HL-60/S4 treated with retinoic acid at 250 ng/mL for 4 days and 3 days (cell line): ENCODE data around the gene DDAH1.
"Not testable (repeated sequence)": the region's sequence is repeated elsewhere in the genome, so short reads cannot be mapped to it uniquely, and the experiment has no call there.

Source experiments
- in situ Hi-C: fragments of 300-500 bp; cut with MboI; formaldehyde crosslinking; loops from 2 replicates; pipeline ENCODE4 v1.7.0; 2022; ENCODE audit warnings: low sequenced_read_pairs

The DDAH1 gene

DNA sequence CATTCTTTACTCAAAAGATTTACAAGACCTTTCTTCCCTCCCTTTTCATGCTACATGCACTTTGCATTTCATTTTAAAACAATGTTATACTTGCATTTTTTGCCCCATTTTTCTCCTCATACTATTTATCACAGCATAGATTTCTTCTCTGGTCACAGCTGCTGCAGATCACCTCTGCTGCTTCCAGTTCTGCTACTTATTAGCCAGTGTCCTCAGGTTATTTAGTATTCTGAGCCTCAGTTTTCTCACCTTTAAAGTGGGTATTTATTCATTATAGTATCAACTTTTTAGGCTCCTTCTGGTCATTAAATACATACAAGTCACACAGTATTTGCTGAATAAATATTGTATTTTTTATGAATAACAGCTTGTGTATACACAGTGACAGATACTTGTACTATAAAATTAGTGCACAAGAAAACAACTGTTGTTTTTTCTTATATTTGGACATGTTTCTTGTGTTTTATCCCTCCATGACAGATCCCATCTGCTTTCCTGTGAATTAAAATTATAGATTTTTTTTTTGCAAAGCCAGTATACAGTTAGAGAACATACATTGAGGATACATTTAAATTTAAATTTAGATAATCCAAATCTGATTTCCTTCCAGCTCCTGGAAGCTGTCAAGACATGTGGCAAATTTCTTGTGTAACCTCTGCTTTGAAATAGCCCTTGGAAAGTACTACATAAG lies 103.2 kb downstream of the DDAH1 start:
- in situ Hi-C loops: no loop called here

- in situ Hi-C loops: no loop called here
Measured at GRCh38 chr1:85360730-85361493, 104.0 kb downstream of the DDAH1 start.

- in situ Hi-C loops: no loop called here
Measured at GRCh38 chr1:85359874-85360721, 104.9 kb downstream of the DDAH1 start.

- in situ Hi-C loops: no loop called here
Measured at GRCh38 chr1:85358702-85359438, 106.1 kb downstream of the DDAH1 start.

- in situ Hi-C loops: no loop called here
Measured at GRCh38 chr1:85357817-85358216, 107.1 kb downstream of the DDAH1 start.

DNA sequence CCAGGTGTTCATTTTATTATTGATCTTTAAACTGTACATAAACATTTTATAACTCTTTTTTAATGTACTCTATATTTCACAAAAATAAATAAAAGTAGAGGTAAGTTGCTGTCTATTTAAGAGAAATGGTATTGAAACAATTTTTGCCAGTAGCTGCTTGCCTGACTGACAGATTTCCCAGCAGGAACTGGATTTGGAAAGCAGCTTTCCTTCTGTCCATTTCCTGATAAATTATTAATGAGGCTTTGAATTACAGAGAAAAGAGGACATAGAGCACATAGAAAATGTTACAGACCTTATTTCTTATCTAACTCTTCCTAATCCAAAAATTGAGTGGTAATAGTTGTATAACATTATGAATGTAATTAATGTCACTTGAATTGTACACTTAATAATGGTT lies 108.8 kb downstream of the DDAH1 start:
- in situ Hi-C loops: no loop called here

DNA sequence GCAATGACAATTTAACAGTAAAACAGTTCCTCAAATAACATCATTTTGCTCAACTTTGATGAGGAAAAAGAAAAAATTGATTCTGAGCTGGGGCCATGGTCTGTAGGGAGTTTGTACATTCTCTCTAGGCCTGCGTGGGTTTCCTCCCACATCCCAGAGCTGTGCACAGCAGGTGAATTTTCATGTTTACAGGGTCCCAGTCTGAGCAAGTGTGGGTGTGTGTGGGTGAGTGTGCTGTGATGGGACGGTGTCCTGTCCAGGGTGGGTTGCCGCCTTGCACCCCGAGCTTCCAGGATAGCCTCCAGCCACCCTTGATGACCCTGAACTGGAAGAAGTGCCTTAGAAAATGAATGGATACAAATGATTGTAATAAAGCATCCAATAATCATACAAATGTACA lies 112.9 kb downstream of the DDAH1 start:
- in situ Hi-C loops: no loop called here

- in situ Hi-C loops: no loop called here
Measured at GRCh38 chr1:85351202-85351828, 113.6 kb downstream of the DDAH1 start.

DNA sequence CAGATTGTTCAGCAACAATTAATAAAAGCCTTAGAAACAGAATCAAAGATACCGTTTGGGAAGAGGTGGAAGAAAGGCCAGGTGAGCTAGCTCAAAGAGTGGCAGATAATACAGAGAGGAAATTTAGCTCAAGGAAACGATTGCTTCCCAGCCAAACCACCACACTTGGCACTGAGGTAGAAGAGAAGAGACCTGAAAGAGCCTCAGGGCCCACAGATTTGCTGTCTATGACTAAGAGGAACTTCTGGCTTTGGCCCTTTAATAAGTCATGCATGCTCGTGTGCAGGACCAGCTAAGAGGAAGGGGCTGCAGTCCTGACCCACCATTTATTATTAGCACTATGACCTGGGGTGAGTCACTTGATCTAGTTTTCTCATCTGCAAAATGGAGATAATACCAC lies 115.7 kb downstream of the DDAH1 start:
- in situ Hi-C loops: no loop called here

DNA sequence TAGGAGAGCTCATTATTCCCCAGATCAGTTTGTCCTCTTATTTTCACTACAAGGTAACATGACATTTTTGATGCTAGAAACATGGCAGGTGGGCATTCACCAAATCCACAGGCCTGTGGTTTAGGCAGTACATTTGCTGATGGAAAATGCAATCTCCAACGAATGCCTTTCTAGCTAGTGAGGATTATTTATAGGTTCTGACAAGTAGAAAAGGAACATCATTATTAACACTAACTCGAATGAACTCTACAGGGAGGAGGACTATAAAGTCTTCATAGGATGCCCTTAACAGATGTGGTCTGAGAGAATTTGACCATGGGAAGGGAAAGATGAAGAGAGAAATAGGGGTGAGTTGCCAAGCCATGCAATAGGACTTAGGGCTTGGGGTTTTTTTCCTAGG lies 117.1 kb downstream of the DDAH1 start:
- in situ Hi-C loops: no loop called here

DNA sequence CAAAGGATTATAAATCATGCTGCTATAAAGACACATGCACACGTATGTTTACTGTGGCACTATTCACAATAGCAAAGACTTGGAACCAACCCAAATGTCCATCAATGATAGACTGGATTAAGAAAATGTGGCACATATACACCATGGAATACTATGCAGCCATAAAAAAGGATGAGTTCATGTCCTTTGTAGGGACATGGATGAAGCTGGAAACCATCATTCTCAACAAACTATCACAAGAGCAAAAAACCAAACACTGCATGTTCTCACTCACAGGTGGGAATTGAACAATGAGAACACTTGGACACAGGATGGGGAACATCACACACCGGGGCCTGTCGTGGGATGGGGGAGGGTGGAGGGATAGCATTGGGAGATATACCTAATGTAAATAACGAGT lies 117.7 kb downstream of the DDAH1 start:
- in situ Hi-C loops: not testable (repeated sequence)

- in situ Hi-C loops: no loop called here
Measured at GRCh38 chr1:85344256-85344694, 120.7 kb downstream of the DDAH1 start.

DNA sequence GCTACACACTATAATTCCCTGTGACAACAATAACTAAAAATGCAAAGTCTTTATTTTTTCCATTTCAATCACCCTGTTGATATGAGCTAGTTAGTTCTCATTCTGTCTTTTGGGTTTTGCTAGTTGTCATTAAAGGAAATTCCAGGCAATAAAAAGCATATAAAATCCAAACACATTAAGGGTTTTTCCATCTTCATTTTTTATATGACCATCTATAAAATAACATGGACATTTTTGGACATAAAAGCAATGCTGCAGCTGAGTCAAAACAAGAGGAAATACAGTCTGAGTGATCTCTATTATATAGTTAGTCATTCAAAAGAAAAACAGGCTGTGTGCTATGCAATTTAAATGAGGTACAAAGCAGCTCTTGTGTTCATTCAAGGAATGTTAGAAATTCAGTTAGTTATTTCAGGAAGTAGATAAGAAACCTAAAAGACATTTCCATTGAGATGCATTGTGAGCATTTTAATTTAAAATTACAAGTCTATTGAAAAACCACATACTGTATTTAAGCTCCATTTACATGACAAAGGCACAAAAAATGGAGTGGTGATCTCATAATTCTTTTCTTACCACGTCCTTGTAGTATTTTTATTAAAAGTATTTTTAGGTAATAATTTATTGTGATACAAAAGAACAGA lies 121.2 kb downstream of the DDAH1 start:
- in situ Hi-C loops: no loop called here

DNA sequence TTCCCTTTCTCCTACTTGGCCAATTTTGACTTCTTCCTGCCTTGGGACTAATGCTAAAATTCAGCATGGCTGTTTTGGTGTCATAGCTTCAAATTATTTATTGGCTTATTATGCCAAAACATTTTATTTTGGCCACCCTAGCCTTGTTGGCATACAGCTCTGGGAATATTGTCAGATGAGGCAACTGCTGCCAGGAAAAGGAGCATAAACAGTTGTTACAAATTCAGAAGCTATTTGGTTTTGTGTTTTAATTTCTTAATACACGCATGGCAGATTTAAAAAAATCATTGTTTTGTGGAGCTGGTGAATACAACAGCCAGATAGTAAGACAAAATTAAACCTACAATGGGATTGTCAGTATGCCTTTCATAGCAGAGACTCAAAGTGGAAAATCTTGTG lies 121.7 kb downstream of the DDAH1 start:
- in situ Hi-C loops: no loop called here

- in situ Hi-C loops: no loop called here
Measured at GRCh38 chr1:85342207-85342606, 122.8 kb downstream of the DDAH1 start.

DNA sequence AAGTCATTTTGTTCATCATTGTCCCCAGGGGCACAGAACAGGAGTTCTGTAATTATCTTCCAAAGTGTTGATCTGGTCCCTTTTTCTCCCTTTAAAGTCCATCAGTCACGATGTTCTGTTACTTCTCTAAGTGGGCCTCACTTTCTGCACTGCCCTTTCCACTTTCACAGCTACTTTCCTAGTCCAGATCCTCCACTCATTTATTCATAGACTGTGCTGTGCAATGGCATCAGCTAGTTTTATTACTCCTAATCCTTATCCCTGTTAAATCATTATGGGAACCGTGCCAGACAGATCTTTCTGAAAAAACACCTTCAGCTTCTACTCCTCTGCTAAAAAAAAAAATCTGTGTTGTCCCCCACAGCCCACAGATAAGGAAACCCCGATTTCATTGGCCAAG lies 124.5 kb downstream of the DDAH1 start:
- in situ Hi-C loops: no loop called here

GRCh38 chr1:85339656-85340399 lies 125.1 kb downstream of the DDAH1 start:
- in situ Hi-C loops: no loop called here

DNA sequence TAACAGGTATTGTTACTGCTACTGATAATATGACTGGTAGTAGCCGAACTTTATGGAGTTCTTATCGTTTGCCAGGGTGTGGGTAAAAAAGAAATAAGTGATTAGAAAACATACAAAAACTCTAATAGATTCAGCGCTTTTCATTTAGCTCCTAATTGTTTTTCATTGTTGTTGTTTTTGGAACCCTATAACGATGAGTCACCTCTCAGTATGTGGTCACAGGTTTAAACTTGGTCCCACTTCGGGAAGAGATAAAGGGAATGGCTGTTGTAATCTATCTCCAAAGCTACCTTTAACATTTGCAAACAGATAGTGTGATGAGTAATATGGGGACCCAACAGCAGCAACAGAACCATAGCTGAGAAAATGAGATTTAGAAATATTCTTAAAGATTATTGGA lies 125.9 kb downstream of the DDAH1 start:
- in situ Hi-C loops: no loop called here

DNA sequence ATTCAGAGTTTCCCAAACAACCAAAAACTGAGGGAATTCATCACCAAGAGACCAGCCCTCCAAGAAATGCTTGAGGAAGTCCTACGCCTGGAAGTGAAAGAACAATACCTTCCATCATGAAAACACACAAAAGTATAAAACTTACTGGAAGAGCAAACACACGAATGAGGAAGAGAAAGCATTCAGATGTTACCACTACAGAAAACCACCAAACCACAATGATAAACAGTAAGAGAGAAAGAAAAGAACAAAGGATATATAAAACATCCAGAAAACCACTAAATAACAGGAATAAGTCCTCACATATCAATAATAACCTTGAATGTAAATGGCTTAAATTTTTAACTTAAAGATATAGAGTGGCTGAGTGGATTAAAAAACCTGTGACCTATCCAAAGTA lies 130.0 kb downstream of the DDAH1 start:
- in situ Hi-C loops: no loop called here
